Ishikawa (cell line): Measurements from ENCODE around the gene PPP4R2.

Experiments used
- CEBPB ChIP-seq: IDR thresholded peaks from 2 replicates; pipeline ENCODE4 v1.6.1; 2012
- CREB1 ChIP-seq: IDR thresholded peaks from 2 replicates; pipeline ENCODE4 v1.6.1; 2012; ENCODE audit warnings: low read depth
- EGR1 ChIP-seq: IDR thresholded peaks from 2 replicates; pipeline ENCODE4 v1.6.1; 2012
- EP300 ChIP-seq: IDR thresholded peaks from 2 replicates; pipeline ENCODE4 v1.6.1; 2012; ENCODE audit warnings: borderline replicate concordance
- FOXM1 ChIP-seq: IDR thresholded peaks from 2 replicates; pipeline ENCODE4 v1.6.1; 2012; ENCODE audit warnings: low read depth, borderline replicate concordance
- MAX ChIP-seq: IDR thresholded peaks from 2 replicates; pipeline ENCODE4 v1.6.1; 2012
- NFIC ChIP-seq: IDR thresholded peaks from 2 replicates; pipeline ENCODE4 v1.6.1; 2012
- RAD21 ChIP-seq: IDR thresholded peaks from 2 replicates; pipeline ENCODE4 v1.6.1; 2012; ENCODE audit warnings: low read depth
- TAF1 ChIP-seq: IDR thresholded peaks from 2 replicates; pipeline ENCODE4 v1.6.1; 2012; ENCODE audit warnings: low read depth, mild to moderate bottlenecking
- TCF12 ChIP-seq: IDR thresholded peaks from 2 replicates; pipeline ENCODE4 v1.6.1; 2012; ENCODE audit warnings: low read depth
- TEAD4 ChIP-seq: IDR thresholded peaks from 2 replicates; pipeline ENCODE4 v1.6.1; 2012
- YY1 ChIP-seq: IDR thresholded peaks from 2 replicates; pipeline ENCODE4 v1.6.1; 2012; ENCODE audit warnings: low read depth
- ZBTB7A ChIP-seq: IDR thresholded peaks from 2 replicates; pipeline ENCODE4 v1.6.1; 2012; ENCODE audit warnings: low read depth
- TF ChIP-seq, protein P1 (sequence below): IDR thresholded peaks from 2 replicates; pipeline ENCODE4 v1.6.1; 2012
- TF ChIP-seq, protein P2 (sequence below): IDR thresholded peaks from 2 replicates; pipeline ENCODE4 v1.6.1; 2012; ENCODE audit warnings: low read depth, mild to moderate bottlenecking

PPP4R2 gene

DNA sequence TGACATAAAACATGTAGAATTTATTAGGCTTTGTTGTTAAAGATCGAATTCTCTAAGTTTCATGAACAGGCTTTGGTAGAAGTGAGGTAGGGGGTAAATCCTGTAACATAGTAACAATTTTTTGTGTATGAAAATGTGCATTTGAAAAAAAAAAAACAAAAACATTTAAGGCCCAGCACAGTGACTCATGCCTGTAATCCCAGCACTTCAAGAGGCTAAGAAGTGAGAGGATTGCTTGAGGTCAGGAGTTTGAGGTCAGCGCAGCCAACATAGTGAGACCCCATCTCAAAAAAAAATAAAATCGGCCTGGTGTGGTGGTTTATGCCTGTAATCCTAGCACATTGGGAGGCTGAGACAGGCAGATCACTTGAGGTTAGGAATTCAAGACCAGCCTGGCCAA is 26.8 kb upstream of the PPP4R2 start:
- TF ChIP-seq TAF1 (no peak), EP300 (no peak), YY1 (no peak), ZBTB7A (no peak), RAD21 (no peak), TCF12 (no peak), CEBPB (no peak)
- TF ChIP-seq, protein P1, sequence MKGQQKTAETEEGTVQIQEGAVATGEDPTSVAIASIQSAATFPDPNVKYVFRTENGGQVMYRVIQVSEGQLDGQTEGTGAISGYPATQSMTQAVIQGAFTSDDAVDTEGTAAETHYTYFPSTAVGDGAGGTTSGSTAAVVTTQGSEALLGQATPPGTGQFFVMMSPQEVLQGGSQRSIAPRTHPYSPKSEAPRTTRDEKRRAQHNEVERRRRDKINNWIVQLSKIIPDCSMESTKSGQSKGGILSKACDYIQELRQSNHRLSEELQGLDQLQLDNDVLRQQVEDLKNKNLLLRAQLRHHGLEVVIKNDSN, result no peak

- no peak for TF ChIP-seq EP300
- no peak for TF ChIP-seq FOXM1
- no peak for TF ChIP-seq EGR1
- no peak for TF ChIP-seq TCF12
- no peak for TF ChIP-seq YY1
- no peak for TF ChIP-seq NFIC
- TF ChIP-seq CREB1, result no peak
- TF ChIP-seq CEBPB, result no peak
- TF ChIP-seq, protein P2, sequence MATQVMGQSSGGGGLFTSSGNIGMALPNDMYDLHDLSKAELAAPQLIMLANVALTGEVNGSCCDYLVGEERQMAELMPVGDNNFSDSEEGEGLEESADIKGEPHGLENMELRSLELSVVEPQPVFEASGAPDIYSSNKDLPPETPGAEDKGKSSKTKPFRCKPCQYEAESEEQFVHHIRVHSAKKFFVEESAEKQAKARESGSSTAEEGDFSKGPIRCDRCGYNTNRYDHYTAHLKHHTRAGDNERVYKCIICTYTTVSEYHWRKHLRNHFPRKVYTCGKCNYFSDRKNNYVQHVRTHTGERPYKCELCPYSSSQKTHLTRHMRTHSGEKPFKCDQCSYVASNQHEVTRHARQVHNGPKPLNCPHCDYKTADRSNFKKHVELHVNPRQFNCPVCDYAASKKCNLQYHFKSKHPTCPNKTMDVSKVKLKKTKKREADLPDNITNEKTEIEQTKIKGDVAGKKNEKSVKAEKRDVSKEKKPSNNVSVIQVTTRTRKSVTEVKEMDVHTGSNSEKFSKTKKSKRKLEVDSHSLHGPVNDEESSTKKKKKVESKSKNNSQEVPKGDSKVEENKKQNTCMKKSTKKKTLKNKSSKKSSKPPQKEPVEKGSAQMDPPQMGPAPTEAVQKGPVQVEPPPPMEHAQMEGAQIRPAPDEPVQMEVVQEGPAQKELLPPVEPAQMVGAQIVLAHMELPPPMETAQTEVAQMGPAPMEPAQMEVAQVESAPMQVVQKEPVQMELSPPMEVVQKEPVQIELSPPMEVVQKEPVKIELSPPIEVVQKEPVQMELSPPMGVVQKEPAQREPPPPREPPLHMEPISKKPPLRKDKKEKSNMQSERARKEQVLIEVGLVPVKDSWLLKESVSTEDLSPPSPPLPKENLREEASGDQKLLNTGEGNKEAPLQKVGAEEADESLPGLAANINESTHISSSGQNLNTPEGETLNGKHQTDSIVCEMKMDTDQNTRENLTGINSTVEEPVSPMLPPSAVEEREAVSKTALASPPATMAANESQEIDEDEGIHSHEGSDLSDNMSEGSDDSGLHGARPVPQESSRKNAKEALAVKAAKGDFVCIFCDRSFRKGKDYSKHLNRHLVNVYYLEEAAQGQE, result no peak
- no peak for TF ChIP-seq TAF1
- no peak for TF ChIP-seq MAX
- TF ChIP-seq, protein P1, result no peak
- no peak for TF ChIP-seq TEAD4
- no peak for TF ChIP-seq ZBTB7A
- no peak for TF ChIP-seq RAD21
Observed at GRCh38 chr3:72970942-72971341, 25.7 kb upstream of the PPP4R2 start.

DNA sequence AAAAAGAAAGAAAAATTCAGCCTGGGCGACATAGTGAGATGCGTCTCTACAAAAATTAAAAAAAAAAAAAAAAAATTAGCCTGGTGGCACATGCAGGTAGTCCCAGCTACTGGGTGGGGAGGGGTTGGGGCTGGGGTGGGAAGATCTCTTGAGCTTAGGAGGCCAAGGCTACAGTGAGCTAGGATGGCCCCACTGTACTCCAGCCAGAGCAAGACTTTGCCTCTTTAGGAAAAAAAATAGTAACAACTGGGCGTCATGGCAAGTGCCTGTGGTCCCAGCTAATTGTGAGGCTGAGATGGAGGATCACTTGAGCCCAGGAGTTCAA is 23.9 kb upstream of the PPP4R2 start:
- TF ChIP-seq CREB1, result no peak
- TF ChIP-seq TEAD4, result no peak
- TF ChIP-seq RAD21, result no peak
- TF ChIP-seq NFIC, result no peak
- TF ChIP-seq CEBPB, result no peak

GRCh38 chr3:72973031-72973723 is 23.4 kb upstream of the PPP4R2 start:
- no peak for TF ChIP-seq RAD21

- TF ChIP-seq, protein P2, result no peak
- no peak for TF ChIP-seq FOXM1
- TF ChIP-seq ZBTB7A, result no peak
- no peak for TF ChIP-seq TAF1
- no peak for TF ChIP-seq NFIC
- no peak for TF ChIP-seq CREB1
- TF ChIP-seq, protein P1, result no peak
Observed at GRCh38 chr3:72973786-72974185, 22.8 kb upstream of the PPP4R2 start.

- TF ChIP-seq RAD21 (no peak), EGR1 (no peak), TCF12 (no peak), YY1 (no peak), CEBPB (no peak)
- TF ChIP-seq, protein P2, result no peak
Observed at GRCh38 chr3:72974956-72975355, 21.7 kb upstream of the PPP4R2 start.
